Stimulated activated CD8-positive, alpha-beta memory T cell treated with anti-CD3 and anti-CD28 coated beads, Interleukin-2, amount 100 ng/mL, for 48 hours (primary cell): Measurements from ENCODE around the gene CYFIP1.
"Not testable (repeated sequence)": the region's sequence is repeated elsewhere in the genome, so short reads cannot be mapped to it uniquely, and the experiment has no call there.

Experiments used
- DNase-seq, 2 donors: peaks; one replicate each; pipeline ENCODE4 v3.0.0-alpha.2; 2020; ENCODE audit warnings: low read depth in 2 of 2

The CYFIP1 gene

GRCh38 chr15:22980189-22981050 is at the start of gene CYFIP1:
CYFIP1 (minus strand) TSS chr15:22980368; CDS start chr15:22947285, 33,083 bp downstream.
- DNase-seq, result peak in 1 of 2 donors; percentile 6

- DNase-seq, result no peak
Measured at GRCh38 chr15:23026218-23026617, 46.0 kb upstream of the CYFIP1 start.

GRCh38 chr15:23022156-23022555 is 42.0 kb upstream of the CYFIP1 start:
- DNase-seq, result no peak

- no peak for DNase-seq
Measured at GRCh38 chr15:23014394-23015000, 34.3 kb upstream of the CYFIP1 start.

GRCh38 chr15:23013681-23014080 is 33.5 kb upstream of the CYFIP1 start:
- DNase-seq, result no peak

DNA sequence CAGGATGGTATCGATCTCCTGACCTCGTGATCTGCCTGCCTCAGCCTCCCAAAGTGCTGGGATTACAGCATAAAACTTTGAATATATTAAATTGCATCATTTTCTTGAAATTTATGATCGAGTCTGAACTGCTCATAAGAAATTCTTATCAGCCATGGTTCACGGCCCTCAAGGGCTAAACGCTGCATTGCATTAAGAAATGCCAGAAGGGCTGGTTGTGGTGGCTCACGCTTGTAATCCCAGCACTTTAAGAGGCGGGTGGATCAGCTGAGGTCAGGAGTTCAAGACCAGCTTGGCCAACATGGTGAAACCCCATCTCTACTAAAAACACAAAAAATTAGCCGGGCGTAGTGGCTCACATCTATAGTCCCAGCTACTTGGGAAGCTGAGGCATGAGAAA is 32.4 kb upstream of the CYFIP1 start:
- not testable (repeated sequence) for DNase-seq

- no peak for DNase-seq
Measured at GRCh38 chr15:23003736-23004135, 23.6 kb upstream of the CYFIP1 start.

GRCh38 chr15:23002920-23003319 is 22.8 kb upstream of the CYFIP1 start:
- DNase-seq, result no peak

DNA sequence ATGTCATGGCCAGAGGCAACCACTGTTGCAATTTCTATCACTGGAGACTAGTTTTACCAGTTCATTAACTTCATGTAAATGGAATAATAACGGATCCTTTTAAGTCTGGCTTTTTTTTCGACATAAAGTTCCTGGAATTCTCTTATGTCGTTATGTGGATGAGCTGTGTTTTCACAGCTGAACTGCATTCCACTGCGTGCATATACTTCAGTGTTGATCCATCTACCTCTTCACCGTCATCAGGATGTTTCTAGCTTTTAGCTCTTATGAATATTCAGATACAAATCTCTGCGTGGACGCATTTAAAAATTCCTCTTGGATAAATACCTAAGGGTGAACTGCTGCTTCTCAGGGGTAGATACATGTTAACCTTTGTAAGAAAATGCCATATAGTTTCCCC is 15.6 kb upstream of the CYFIP1 start:
- DNase-seq, result no peak

DNA sequence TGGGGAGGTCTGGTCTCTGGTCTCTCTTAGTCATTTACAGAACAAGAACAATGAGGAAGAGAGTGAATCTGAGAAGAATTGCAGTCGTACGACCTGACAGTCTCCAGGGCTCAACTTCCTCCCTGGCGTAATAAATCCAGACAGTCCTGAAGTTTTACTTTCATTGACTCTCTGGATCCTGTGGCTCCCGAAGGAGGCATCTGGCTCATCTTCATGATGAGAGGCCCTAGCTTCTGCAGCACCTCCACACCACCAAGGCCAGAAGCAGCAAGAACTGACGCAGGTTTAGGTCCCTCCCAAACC is 11.8 kb upstream of the CYFIP1 start:
- no peak for DNase-seq

GRCh38 chr15:22989576-22990477 is 9.7 kb upstream of the CYFIP1 start:
- no peak for DNase-seq

- DNase-seq, result no peak
Measured at GRCh38 chr15:22988811-22989210, 8.6 kb upstream of the CYFIP1 start.

- not testable (repeated sequence) for DNase-seq
Measured at GRCh38 chr15:22981931-22982330, 1.8 kb upstream of the CYFIP1 start.

GRCh38 chr15:22981051-22981840 is 1.1 kb upstream of the CYFIP1 start:
- no peak for DNase-seq

DNA sequence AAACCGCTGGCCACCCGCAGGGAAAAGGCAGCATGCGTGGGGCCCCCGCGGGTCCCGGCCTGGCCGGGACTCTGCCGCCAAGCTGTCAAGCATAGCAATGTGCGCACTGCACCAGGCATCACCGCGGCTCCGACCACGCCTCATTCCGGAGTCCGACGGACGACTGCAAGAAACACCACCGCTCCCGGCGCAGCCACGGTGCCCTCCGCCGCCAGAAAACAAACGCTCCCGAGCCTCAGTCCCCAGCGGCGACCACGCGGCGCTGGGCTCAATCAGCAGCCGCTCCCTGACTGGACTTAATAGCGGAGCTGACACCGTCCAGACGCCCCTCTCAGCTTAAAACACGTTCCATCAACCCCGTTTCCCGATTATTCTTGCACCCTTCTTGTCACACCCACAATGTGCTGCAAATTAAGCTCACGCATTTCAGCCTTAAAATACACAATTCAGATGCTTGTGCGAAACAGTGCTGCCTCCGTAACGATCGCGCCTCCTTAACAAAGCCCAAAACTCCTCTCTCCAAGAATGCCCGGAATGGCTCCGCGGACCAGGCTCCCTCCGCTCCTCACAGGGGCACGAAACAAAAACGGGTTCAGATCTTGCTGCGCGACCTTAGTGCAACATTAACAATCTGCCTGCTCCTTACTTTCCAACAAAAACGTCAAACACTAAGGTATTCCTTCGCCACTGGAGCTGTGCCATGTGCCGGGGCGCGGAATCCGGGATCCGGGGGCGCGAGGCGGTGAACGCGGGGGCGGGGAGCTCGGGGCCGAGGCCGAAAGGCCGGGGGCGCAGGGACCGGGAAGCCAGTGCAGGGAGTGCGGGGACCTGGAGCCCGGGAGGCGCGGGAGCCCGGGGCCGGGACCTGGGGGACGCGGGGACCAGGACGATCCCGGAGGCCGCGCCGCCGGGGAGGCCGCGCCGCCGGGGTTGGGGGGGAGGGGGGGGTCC is 655 bp downstream of the CYFIP1 start:
- DNase-seq, result peak in 1 of 2 donors; percentile 25

- DNase-seq, result no peak
Measured at GRCh38 chr15:22978691-22979237, 1.4 kb downstream of the CYFIP1 start.

DNA sequence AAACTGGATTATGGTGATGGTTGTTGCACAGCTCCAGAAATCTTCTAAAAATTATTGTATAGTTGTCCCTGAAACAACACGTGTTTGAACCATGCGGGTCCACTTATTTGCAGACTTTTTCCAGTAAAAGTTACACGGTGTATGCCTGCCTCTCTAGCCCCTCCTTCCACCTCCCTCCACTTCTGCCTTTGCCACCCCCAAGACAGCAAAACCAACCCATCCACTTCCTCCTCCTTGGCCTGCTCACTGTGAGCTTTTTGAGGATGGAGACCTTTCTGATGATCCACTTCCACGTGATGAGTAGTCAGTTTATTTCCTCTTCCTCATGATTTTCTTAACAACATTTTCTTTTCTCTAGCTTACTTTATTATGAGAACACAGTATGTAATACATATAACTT is 5.4 kb downstream of the CYFIP1 start:
- no peak for DNase-seq

GRCh38 chr15:22973987-22974386 is 6.2 kb downstream of the CYFIP1 start:
- DNase-seq, result no peak

DNA sequence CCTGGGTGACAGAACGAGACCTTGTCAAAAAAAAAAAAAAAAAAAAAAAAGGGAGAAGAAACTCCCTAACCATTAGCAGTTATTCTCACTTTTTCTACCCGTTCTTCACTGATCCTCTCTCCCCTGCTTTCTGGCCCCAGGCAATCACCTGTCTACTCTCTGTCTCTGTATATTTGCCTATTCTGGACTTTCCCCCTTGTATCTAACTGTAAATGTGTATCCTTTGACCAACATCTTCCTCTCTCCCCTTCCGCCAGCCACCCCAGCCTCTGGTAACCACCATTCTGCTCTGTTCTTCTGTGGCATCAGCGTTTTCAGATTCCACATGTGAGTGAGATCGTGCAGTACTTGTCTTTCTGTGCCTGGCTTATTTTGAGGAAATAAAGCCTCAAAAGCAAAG is 6.9 kb downstream of the CYFIP1 start:
- no peak for DNase-seq

- DNase-seq, result no peak
Measured at GRCh38 chr15:22969489-22969888, 10.7 kb downstream of the CYFIP1 start.
